NCI-H460 (cell line): ENCODE data around the gene MAPK8. TPM values are rescaled to one million over a fixed set of nuclear protein-coding genes. Genes with fewer than 3 reads are reported as not detected.

Experiments
- DNase-seq: peaks from one replicate; pipeline ENCODE4 v3.0.0-alpha.2; 2016; ENCODE audit warnings: low read depth; ENCODE audit errors: extremely low read depth
- total RNA-seq: library from RNA; depleted of rRNA; stranded (reverse); fragments of >200 nt; shearing (Covaris generic); gene quantifications from 2 replicates; pipeline ENCODE4 v1.2.3, GENCODE V29; 2014

MAPK8 gene
- total RNA-seq, 1 experiment from 2014 or later: 57.7 TPM

- DNase-seq: no peak
Measured at GRCh38 chr10:48377751-48378530, 71.5 kb downstream of the MAPK8 start.

- no peak for DNase-seq
Measured at GRCh38 chr10:48378675-48379074, 72.2 kb downstream of the MAPK8 start.

GRCh38 chr10:48381971-48382370, 75.5 kb downstream of the MAPK8 start:
- DNase-seq: no peak

GRCh38 chr10:48382982-48383381, 76.5 kb downstream of the MAPK8 start:
- DNase-seq: no peak

- no peak for DNase-seq
Measured at GRCh38 chr10:48383393-48383792, 76.9 kb downstream of the MAPK8 start.

- DNase-seq: no peak
Measured at GRCh38 chr10:48384699-48384982, 78.2 kb downstream of the MAPK8 start.

- no peak for DNase-seq
Measured at GRCh38 chr10:48389272-48389671, 82.8 kb downstream of the MAPK8 start.

GRCh38 chr10:48389846-48390557, 83.5 kb downstream of the MAPK8 start:
- no peak for DNase-seq

- no peak for DNase-seq
Measured at GRCh38 chr10:48390558-48390871, 84.0 kb downstream of the MAPK8 start.

- no peak for DNase-seq
Measured at GRCh38 chr10:48390933-48391845, 84.7 kb downstream of the MAPK8 start.

- DNase-seq: no peak
Measured at GRCh38 chr10:48391994-48392393, 85.5 kb downstream of the MAPK8 start.

GRCh38 chr10:48398261-48398660, 91.8 kb downstream of the MAPK8 start:
- no peak for DNase-seq

- no peak for DNase-seq
Measured at GRCh38 chr10:48399056-48399541, 92.6 kb downstream of the MAPK8 start.

- no peak for DNase-seq
Measured at GRCh38 chr10:48399551-48399950, 93.1 kb downstream of the MAPK8 start.

GRCh38 chr10:48400129-48400849, 93.8 kb downstream of the MAPK8 start:
- DNase-seq: no peak

GRCh38 chr10:48400850-48401220, 94.4 kb downstream of the MAPK8 start:
- DNase-seq: no peak

- no peak for DNase-seq
Measured at GRCh38 chr10:48404646-48405045, 98.2 kb downstream of the MAPK8 start.

GRCh38 chr10:48406204-48406603, 99.7 kb downstream of the MAPK8 start:
- no peak for DNase-seq

GRCh38 chr10:48406658-48407057, 100.2 kb downstream of the MAPK8 start:
- DNase-seq: no peak

GRCh38 chr10:48410503-48410902, 104.0 kb downstream of the MAPK8 start:
- no peak for DNase-seq

- DNase-seq: no peak
Measured at GRCh38 chr10:48411510-48411909, 105.0 kb downstream of the MAPK8 start.
